UCSD-AML1 (cell line): ENCODE data around the gene VANGL1.

ENCODE experiments used
- DNase-seq: peaks from one replicate; lab custom pipeline; 2025; ENCODE audit not compliant: unreplicated experiment; lab: John Stamatoyannopoulos, UW

The VANGL1 gene

DNA sequence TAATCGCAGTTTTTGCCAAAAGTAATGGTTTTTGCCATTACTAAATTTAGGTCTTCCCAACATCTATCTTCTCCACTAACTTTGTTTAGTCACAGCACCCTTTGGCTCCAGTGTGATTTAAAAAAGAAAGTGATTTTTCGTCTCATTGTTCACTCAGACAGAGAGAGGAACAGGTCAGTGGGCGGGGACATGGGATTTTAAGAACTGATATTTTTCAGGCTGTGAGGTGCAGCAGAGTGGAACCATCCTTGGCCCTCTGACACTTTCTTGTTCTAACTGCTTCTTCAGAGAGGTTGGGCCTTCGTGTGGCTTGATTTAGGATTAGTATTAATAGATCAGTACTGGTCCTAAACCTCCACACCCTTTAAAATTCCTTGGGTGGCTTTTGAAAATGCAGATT lies 88.0 kb downstream of the VANGL1 start:
- no peak for DNase-seq

DNA sequence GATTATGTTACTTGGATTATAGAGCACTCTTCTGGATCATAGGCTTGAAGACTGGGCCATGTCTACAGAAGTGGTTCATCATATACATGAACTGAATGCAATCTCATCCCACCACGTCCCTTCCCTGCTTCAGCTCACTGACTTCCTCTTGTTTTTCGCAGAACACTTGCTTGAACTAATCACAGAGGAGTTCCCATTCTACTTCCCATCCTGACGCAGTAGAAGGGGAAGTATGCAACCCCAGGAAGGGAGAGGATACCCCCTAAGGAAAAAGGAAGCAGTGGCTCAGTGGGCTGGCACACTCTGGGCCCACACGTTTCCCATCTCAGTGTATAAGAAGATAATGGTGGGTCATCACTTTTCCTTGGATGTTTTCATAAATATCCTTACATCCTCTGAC lies 90.5 kb downstream of the VANGL1 start:
- no peak for DNase-seq

- DNase-seq: no peak
These were observed 99.0 kb downstream of the VANGL1 start for GRCh38 chr1:115740811-115741210.

DNA sequence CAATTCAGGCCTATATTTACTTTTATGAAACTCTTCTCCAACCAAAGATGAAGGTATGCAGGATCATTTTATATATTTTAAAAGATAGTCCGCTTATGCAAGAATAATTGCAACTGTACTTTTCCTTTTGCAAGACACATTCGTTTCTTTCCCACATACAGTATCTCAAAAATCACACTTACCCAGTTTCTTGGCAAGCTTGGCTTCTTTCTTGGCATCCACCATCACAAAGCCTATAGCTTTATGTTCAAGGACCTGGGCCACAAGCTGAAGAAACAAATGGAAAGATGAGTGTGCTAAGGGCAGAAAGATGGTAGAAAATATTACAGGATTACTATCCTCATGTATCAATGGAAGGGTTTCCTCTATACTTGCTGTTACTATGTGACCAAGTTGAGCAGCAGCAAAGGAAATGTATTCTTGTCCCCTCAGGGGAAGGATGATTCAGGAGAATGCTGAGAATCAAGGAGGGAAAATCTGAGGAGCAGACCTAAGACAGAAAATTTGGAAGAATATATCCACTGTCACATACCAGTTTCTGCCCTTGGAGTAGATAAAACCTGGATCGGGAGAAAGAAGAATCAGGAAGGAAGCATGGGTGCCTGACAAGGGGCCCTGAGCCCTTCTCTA lies 103.0 kb downstream of the VANGL1 start:
- no peak for DNase-seq

- DNase-seq: no peak
These were observed 104.4 kb downstream of the VANGL1 start for GRCh38 chr1:115746021-115746690.
